Mesenchymal stem cell (in vitro differentiated cells and primary cell): ENCODE data around the gene ST7L.

Experiments
- DNase-seq: peaks from one replicate; pipeline ENCODE4 v3.0.0-alpha.2; 2013
- H2AFZ ChIP-seq: one replicate; pipeline ENCODE4 v1.6.1; 2013; ENCODE audit warnings: low read depth, mild to moderate bottlenecking, control low read depth, inconsistent platforms, low read length, moderate library complexity
- H2AK5ac ChIP-seq: 2 replicates; pipeline ENCODE4 v1.6.1; 2013; ENCODE audit warnings: low read length, moderate library complexity, mild to moderate bottlenecking, inconsistent platforms; ENCODE audit not compliant: severe bottlenecking
- H2BK120ac ChIP-seq: one replicate; pipeline ENCODE4 v1.6.1; 2013; ENCODE audit warnings: low read depth, mild to moderate bottlenecking, inconsistent platforms, low read length, moderate library complexity
- H2BK12ac ChIP-seq, 2 experiments: one replicate each; pipeline ENCODE4 v1.6.1; 2013; ENCODE audit warnings: inconsistent platforms in 2 of 2, low read length in 2 of 2, mild to moderate bottlenecking in 2 of 2, moderate library complexity in 2 of 2, control low read depth in 1 of 2
- H2BK15ac ChIP-seq: one replicate; pipeline ENCODE4 v1.6.1; 2013; ENCODE audit warnings: mild to moderate bottlenecking, low read depth, inconsistent platforms; ENCODE audit not compliant: poor library complexity, severe bottlenecking
- H2BK5ac ChIP-seq: 2 replicates; pipeline ENCODE4 v1.6.1; 2013; ENCODE audit warnings: low read depth, mild to moderate bottlenecking, low read length, control low read depth, inconsistent platforms; ENCODE audit not compliant: poor library complexity, severe bottlenecking
- H3K14ac ChIP-seq, 2 experiments: one replicate each; pipeline ENCODE4 v1.6.1; 2013; ENCODE audit warnings: inconsistent platforms in 2 of 2, low read length in 2 of 2, control low read depth in 1 of 2, mild to moderate bottlenecking in 1 of 2, moderate library complexity in 1 of 2
- H3K18ac ChIP-seq, 2 experiments: one replicate each; pipeline ENCODE4 v1.6.1; 2013; ENCODE audit warnings: inconsistent platforms in 2 of 2, low read length in 2 of 2, control low read depth in 1 of 2, low read depth in 1 of 2, mild to moderate bottlenecking in 1 of 2
- H3K23ac ChIP-seq, 2 experiments: one replicate each; pipeline ENCODE4 v1.6.1; 2013; ENCODE audit warnings: inconsistent platforms in 2 of 2, low read length in 2 of 2, mild to moderate bottlenecking in 2 of 2, moderate library complexity in 2 of 2, control low read depth in 1 of 2
- H3K27ac ChIP-seq: 2 replicates; pipeline ENCODE4 v1.5.1; 2013; ENCODE audit warnings: mild to moderate bottlenecking, moderate library complexity, low read length, control low read depth, inconsistent platforms; ENCODE audit not compliant: poor library complexity, severe bottlenecking
- H3K27me3 ChIP-seq, 2 experiments: 2 replicates each; pipeline versions ENCODE4 v1.6.1 to v1.7.0; 2013; ENCODE audit warnings: low read length in 2 of 2, mild to moderate bottlenecking in 2 of 2, moderate library complexity in 2 of 2, control low read depth in 1 of 2, inconsistent platforms in 1 of 2; ENCODE audit not compliant: control insufficient read depth in 1 of 2, insufficient read depth in 1 of 2
- H3K36me3 ChIP-seq, 2 experiments: 2 replicates each; pipeline versions ENCODE4 v1.6.1 to v1.7.0; 2013; ENCODE audit warnings: low read length in 2 of 2, control low read depth in 1 of 2, inconsistent platforms in 1 of 2, low read depth in 1 of 2, mild to moderate bottlenecking in 1 of 2; ENCODE audit not compliant: insufficient read depth in 2 of 2, control insufficient read depth in 1 of 2
- H3K4ac ChIP-seq, 2 experiments: one replicate each; pipeline ENCODE4 v1.6.1; 2013; ENCODE audit warnings: inconsistent platforms in 2 of 2, low read length in 2 of 2, mild to moderate bottlenecking in 2 of 2, moderate library complexity in 2 of 2, control low read depth in 1 of 2, low read depth in 1 of 2
- H3K4me1 ChIP-seq: 2 replicates; pipeline ENCODE4 v1.6.1; 2013; ENCODE audit warnings: low read depth, low read length, control low read depth; ENCODE audit not compliant: control insufficient read depth, insufficient read depth
- H3K4me2 ChIP-seq: 2 replicates; pipeline ENCODE4 v1.6.1; 2013; ENCODE audit warnings: low read length, mild to moderate bottlenecking, inconsistent platforms; ENCODE audit not compliant: poor library complexity, severe bottlenecking
- H3K4me3 ChIP-seq, 2 experiments: 2 replicates each; pipeline versions ENCODE4 v1.5.1 to v1.7.0; 2013; ENCODE audit warnings: low read length in 2 of 2, mild to moderate bottlenecking in 2 of 2, control low read depth in 1 of 2, low read depth in 1 of 2; ENCODE audit not compliant: insufficient read depth in 1 of 2
- H3K79me1 ChIP-seq: replicated peaks from 2 replicates; pipeline ENCODE4 v1.6.1; 2013; ENCODE audit warnings: mild to moderate bottlenecking, control low read depth, low read length, inconsistent platforms; ENCODE audit not compliant: poor library complexity, severe bottlenecking
- H3K9ac ChIP-seq: 2 replicates; pipeline ENCODE4 v1.7.0; 2013; ENCODE audit warnings: mild to moderate bottlenecking, low read length, moderate library complexity
- H3K9me3 ChIP-seq: 2 replicates; pipeline ENCODE4 v1.7.0; 2013; ENCODE audit warnings: mild to moderate bottlenecking, low read length; ENCODE audit not compliant: control insufficient read depth
- H4K8ac ChIP-seq: one replicate; pipeline ENCODE4 v1.6.1; 2013; ENCODE audit warnings: inconsistent platforms, mild to moderate bottlenecking, low read length, moderate library complexity
- H4K91ac ChIP-seq: one replicate; pipeline ENCODE4 v1.6.1; 2013; ENCODE audit warnings: mild to moderate bottlenecking, low read length, inconsistent platforms
- WGBS: methylation state at CpG from one replicate; pipeline ENCODE4 v1.1.7; 2013; ENCODE audit warnings: mixed read lengths; 5-methylcytosine and 5-hydroxymethylcytosine counted together

Gene ST7L

GRCh38 chr1:112517231-112517630, 101.7 kb downstream of the ST7L start:
- 98% methylated on average over 9 of the region's 9 CpGs for WGBS
- no peak overlapping the region for H2AFZ ChIP-seq
- H2BK15ac ChIP-seq = no peak overlapping the region
- no peak overlapping the region for H2AK5ac ChIP-seq
- peak overlapping the region in 1 of 2 experiments; percentile 34 for H2BK12ac ChIP-seq
- H2BK120ac ChIP-seq = no peak overlapping the region
- H4K8ac ChIP-seq = no peak overlapping the region
- H3K4ac ChIP-seq = no peak overlapping the region
- no peak overlapping the region for H4K91ac ChIP-seq
- H3K79me1 ChIP-seq = peaks cover 13% of the 10 kb centered on the region
- H3K4me1 ChIP-seq = peaks cover 42% of the 10 kb centered on the region
- H3K36me3 ChIP-seq = peaks cover 0 to 33% of the 10 kb centered on the region in 2 experiments
- H3K14ac ChIP-seq = peak overlapping the region in 1 of 2 experiments; percentile 26
- no peak overlapping the region for H3K4me2 ChIP-seq
- H3K9me3 ChIP-seq = no peaks in the 10 kb centered on the region
- no peak for DNase-seq
- H3K4me3 ChIP-seq = no peak overlapping the region
- no peak overlapping the region for H3K9ac ChIP-seq
- no peak overlapping the region for H3K27ac ChIP-seq
- no peak overlapping the region for H2BK5ac ChIP-seq
- no peak overlapping the region for H3K23ac ChIP-seq
- H3K18ac ChIP-seq = no peak overlapping the region
- no peaks in the 10 kb centered on the region for H3K27me3 ChIP-seq

GRCh38 chr1:112516141-112516540, 102.8 kb downstream of the ST7L start:
- H3K4ac ChIP-seq = no peak overlapping the region
- H3K9me3 ChIP-seq = no peaks in the 10 kb centered on the region
- H2AK5ac ChIP-seq = peak overlapping the region; percentile 54
- H3K4me3 ChIP-seq = no peak overlapping the region
- H3K4me1 ChIP-seq = peaks cover 41% of the 10 kb centered on the region
- peak overlapping the region; percentile 44 for H3K27ac ChIP-seq
- no peak overlapping the region for H2BK15ac ChIP-seq
- H3K27me3 ChIP-seq = no peaks in the 10 kb centered on the region
- no peak overlapping the region for H2BK5ac ChIP-seq
- no peak overlapping the region for H4K91ac ChIP-seq
- no peak overlapping the region for H2AFZ ChIP-seq
- H3K36me3 ChIP-seq = peaks cover 0 to 30% of the 10 kb centered on the region in 2 experiments
- H3K9ac ChIP-seq = no peak overlapping the region
- H3K18ac ChIP-seq = peak overlapping the region in 1 of 2 experiments; percentile 86
- no peak overlapping the region for H3K4me2 ChIP-seq
- DNase-seq = no peak
- no peak overlapping the region for H4K8ac ChIP-seq
- H3K14ac ChIP-seq = peak overlapping the region in 1 of 2 experiments; percentile 91
- H3K79me1 ChIP-seq = peaks cover 14% of the 10 kb centered on the region
- H3K23ac ChIP-seq = no peak overlapping the region
- no peak overlapping the region for H2BK12ac ChIP-seq
- WGBS = 96% methylated on average over 14 of the region's 14 CpGs
- no peak overlapping the region for H2BK120ac ChIP-seq

- H3K4me2 ChIP-seq = no peak overlapping the region
- H2BK120ac ChIP-seq = no peak overlapping the region
- DNase-seq = peak; percentile 72
- no peak overlapping the region for H4K91ac ChIP-seq
- peak overlapping the region; percentile 14 for H2AK5ac ChIP-seq
- H3K23ac ChIP-seq = no peak overlapping the region
- peaks cover 43% of the 10 kb centered on the region for H3K4me1 ChIP-seq
- H3K36me3 ChIP-seq = peaks cover 0 to 29% of the 10 kb centered on the region in 2 experiments
- no peak overlapping the region for H3K14ac ChIP-seq
- no peak overlapping the region for H3K4me3 ChIP-seq
- no peak overlapping the region for H3K4ac ChIP-seq
- peak overlapping the region; percentile 71 for H3K27ac ChIP-seq
- H4K8ac ChIP-seq = no peak overlapping the region
- peaks cover 0 to 2% of the 10 kb centered on the region in 2 experiments for H3K27me3 ChIP-seq
- no peak overlapping the region for H2AFZ ChIP-seq
- no peak overlapping the region for H3K9ac ChIP-seq
- H3K18ac ChIP-seq = no peak overlapping the region
- H3K79me1 ChIP-seq = peaks cover 14% of the 10 kb centered on the region
- 72% methylated on average over 1 of the region's 2 CpGs for WGBS
- H2BK5ac ChIP-seq = no peak overlapping the region
- no peaks in the 10 kb centered on the region for H3K9me3 ChIP-seq
- peak overlapping the region in 1 of 2 experiments; percentile 56 for H2BK12ac ChIP-seq
- no peak overlapping the region for H2BK15ac ChIP-seq
Measured at GRCh38 chr1:112515311-112516009, 103.5 kb downstream of the ST7L start.

- Histone ChIP-seq H3K4me3 (no peak overlapping the region), H3K9ac (no peak overlapping the region), H3K36me3 (peaks cover 0 to 23% of the 10 kb centered on the region in 2 experiments), H3K27ac (peak overlapping the region; percentile 71), H3K14ac (no peak overlapping the region), H3K79me1 (peaks cover 13% of the 10 kb centered on the region), H3K9me3 (no peaks in the 10 kb centered on the region), H3K18ac (peak overlapping the region; percentile 7 to 34), H4K8ac (peak overlapping the region; percentile 35), H3K27me3 (peaks cover 0 to 7% of the 10 kb centered on the region in 2 experiments), H3K23ac (no peak overlapping the region), H4K91ac (peak overlapping the region; percentile 79), H3K4me2 (no peak overlapping the region), H2BK12ac (peak overlapping the region; percentile 18 to 80), H2BK5ac (no peak overlapping the region), H2BK120ac (no peak overlapping the region), H2AK5ac (peak overlapping the region; percentile 14), H2BK15ac (no peak overlapping the region), H2AFZ (no peak overlapping the region), H3K4ac (no peak overlapping the region), H3K4me1 (peaks cover 42% of the 10 kb centered on the region)
- WGBS = 93% methylated on average over 7 of the region's 12 CpGs
- no peak for DNase-seq
Measured at GRCh38 chr1:112514901-112515300, 104.0 kb downstream of the ST7L start.
